Measurements from ENCODE around the gene INHA. TPM values are rescaled to one million over a fixed set of nuclear protein-coding genes. Genes with fewer than 3 reads are reported as not detected.

The INHA gene
- total RNA-seq, 2 experiments from 2014 or later, result not detected

DNA sequence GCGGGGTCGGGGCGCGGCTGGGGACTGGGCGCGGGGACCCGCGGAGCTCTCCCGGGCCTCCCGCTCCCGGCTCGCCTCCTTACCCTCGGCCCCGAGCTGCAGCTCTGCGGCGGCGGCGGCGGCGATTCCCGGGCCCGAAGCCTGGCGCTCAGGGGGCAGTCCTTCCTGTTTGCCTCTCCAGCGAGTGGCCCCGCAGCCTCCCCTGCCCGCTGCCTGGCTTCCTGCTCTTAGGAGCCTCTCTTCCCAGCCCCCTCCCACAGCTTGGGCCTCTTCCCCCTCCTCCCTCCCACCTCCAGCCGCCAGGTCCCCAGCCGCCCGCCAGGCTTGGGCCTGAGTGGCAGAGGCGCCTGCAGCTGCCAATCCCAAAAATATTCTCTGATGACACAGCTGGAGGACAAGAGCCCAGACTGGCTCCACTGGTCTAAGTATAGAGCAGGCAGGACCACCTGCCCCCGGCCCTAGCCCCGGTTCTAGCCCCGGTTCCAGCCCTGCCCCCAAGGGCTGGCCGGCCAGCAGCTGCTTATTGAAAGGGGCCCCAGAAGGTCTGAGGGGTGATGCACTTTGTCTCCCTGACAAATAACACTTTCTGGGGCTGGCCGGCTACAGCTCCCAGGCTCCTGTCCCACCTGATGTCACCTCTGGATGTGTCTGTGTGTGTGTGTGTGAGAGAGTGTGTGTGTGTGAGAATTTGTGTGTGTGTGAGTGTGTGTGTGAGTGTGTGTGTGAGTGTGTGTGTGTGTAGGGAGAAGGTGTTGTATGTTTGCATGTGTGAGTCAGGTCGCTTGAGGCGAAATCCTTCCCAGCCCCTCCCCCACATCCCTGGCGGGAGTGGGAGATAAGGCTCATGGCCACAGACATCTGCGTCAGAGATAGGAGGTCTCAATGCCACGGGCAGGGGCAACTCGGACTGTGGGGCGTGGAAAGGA lies 536 bp upstream of the INHA start, which contains the start of gene OBSL1:
Gene OBSL1, minus strand, starts transcription at position 229 of the 926 bp plus-strand sequence. CDS start 307 bp downstream, outside the sequence.
- Mint-ChIP-seq H3K27ac (no peak within 1 kb of the TSS), H3K27me3 (ENCODE audit: low read depth) (peaks cover 41% of the 10 kb centered on the region), H3K9me3 (no peaks in the 10 kb centered on the region), H3K36me3 (ENCODE audit: low read depth) (no peaks in the 10 kb centered on the region), H3K4me1 (ENCODE audit: low read depth) (no peaks in the 10 kb centered on the region), H3K4me3 (peak within 1 kb of the TSS; percentile 52)
- intact Hi-C loops (cut with micrococcal nuclease), result no loop called here
- DNase-seq, result no peak
- CTCF ChIA-PET, result interaction anchor here (0.7 to 1.4 kb wide), 3 partner anchors 13 to 168 kb away, joined by 3 to 6 read pairs (median 6); no protein-coding TSS in a partner anchor

GRCh38 chr2:219573166-219573565 lies 1.1 kb downstream of the INHA start:
- H3K27me3 Mint-ChIP-seq (ENCODE audit: low read depth), result peaks cover 36% of the 10 kb centered on the region

GRCh38 chr2:219574484-219575311 lies 2.6 kb downstream of the INHA start:
- intact Hi-C loops (cut with micrococcal nuclease), result no loop called here
- no peaks in the 10 kb centered on the region for H3K36me3 Mint-ChIP-seq (ENCODE audit: low read depth)
- no peak for DNase-seq
- CTCF ChIA-PET, result interaction anchor here (0.6 to 1.6 kb wide), 2 partner anchors 14 to 45 kb away, joined by 3 to 6 read pairs; no protein-coding TSS in a partner anchor
- H3K4me3 Mint-ChIP-seq, result no peak overlapping the region
- peaks cover 25% of the 10 kb centered on the region for H3K27me3 Mint-ChIP-seq (ENCODE audit: low read depth)
- no peaks in the 10 kb centered on the region for H3K9me3 Mint-ChIP-seq
- no peaks in the 10 kb centered on the region for H3K4me1 Mint-ChIP-seq (ENCODE audit: low read depth)
- no peak overlapping the region for H3K27ac Mint-ChIP-seq

More at GRCh38 chr2:219573166-219573565, 1.1 kb downstream of the INHA start:
- Mint-ChIP-seq H3K9me3 (no peaks in the 10 kb centered on the region), H3K36me3 (ENCODE audit: low read depth) (no peaks in the 10 kb centered on the region), H3K4me3 (no peak overlapping the region), H3K4me1 (ENCODE audit: low read depth) (no peaks in the 10 kb centered on the region), H3K27ac (no peak overlapping the region)
- DNase-seq, result no peak
- intact Hi-C loops (cut with micrococcal nuclease), result no loop called here
- CTCF ChIA-PET, result no interaction called here

DNA sequence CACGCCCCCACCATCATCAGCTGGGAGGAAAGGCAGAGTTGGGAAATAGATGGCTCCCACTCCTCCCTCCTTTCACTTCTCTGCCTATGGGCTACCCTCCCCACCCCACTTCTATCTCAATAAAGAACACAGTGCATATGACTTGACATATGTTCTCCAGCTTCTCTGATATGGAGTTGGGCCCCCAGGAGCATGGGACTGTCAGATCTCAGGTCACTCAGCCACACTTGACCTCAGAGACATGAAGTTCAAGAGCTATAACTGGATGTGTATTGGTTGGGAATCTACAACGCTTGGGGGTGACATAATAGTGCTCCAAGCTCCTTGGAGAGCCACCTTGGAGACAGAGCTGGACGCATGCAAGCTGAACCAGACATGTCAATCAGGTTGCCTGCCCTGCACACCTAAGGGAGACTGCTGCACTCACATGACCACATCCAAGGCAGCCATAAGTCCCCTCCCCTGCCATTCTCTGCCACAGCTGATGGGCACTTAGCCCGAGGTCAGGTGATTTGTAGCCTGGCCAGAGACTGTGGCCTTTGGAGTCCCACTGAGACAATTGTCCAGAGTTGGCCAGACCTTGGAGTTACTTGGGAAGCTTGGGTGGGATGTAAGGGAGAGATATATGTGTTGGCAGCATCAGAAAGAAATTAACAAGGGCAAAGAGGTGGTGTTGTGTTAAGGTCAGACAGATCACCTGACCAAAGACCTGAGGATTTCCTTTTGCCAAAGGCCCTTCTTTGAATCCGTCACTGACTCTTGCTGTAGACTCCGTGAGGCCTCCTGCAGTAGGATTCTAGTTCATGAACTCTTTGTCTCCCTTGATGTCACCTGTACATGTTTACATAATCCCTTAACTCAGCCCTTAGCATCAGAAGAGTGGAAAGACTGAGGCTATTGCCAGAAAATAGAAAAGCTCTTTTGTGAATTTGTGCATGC lies 3.7 kb downstream of the INHA start:
- Mint-ChIP-seq H3K4me3 (no peak overlapping the region), H3K27ac (no peak overlapping the region), H3K9me3 (no peaks in the 10 kb centered on the region), H3K36me3 (ENCODE audit: low read depth) (no peaks in the 10 kb centered on the region), H3K27me3 (ENCODE audit: low read depth) (peaks cover 19% of the 10 kb centered on the region), H3K4me1 (ENCODE audit: low read depth) (no peaks in the 10 kb centered on the region)
- intact Hi-C loops (cut with micrococcal nuclease), result no loop called here
- CTCF ChIA-PET, result interaction anchor here (1.6 kb wide), 1 partner anchor 16 kb away, joined by 6 read pairs; no protein-coding TSS in a partner anchor
- DNase-seq, result no peak

GRCh38 chr2:219576505-219577388 lies 4.6 kb downstream of the INHA start:
- no peak overlapping the region for H3K4me3 Mint-ChIP-seq

GRCh38 chr2:219578811-219579613 lies 6.9 kb downstream of the INHA start:
- intact Hi-C loops (cut with micrococcal nuclease), result no loop called here
- H3K27me3 Mint-ChIP-seq (ENCODE audit: low read depth), result peaks cover 6% of the 10 kb centered on the region
- H3K4me3 Mint-ChIP-seq, result no peak overlapping the region
- no peaks in the 10 kb centered on the region for H3K4me1 Mint-ChIP-seq (ENCODE audit: low read depth)
- no peak overlapping the region for H3K27ac Mint-ChIP-seq
- H3K9me3 Mint-ChIP-seq, result no peaks in the 10 kb centered on the region
- H3K36me3 Mint-ChIP-seq (ENCODE audit: low read depth), result no peaks in the 10 kb centered on the region
- no peak for DNase-seq
- CTCF ChIA-PET, result interaction anchor here (0.6 to 2.2 kb wide), 3 partner anchors 19 to 116 kb away, joined by 3 to 11 read pairs (median 3); no protein-coding TSS in a partner anchor

More at GRCh38 chr2:219576505-219577388, 4.6 kb downstream of the INHA start:
- Mint-ChIP-seq H3K36me3 (ENCODE audit: low read depth) (no peaks in the 10 kb centered on the region), H3K9me3 (no peaks in the 10 kb centered on the region), H3K4me1 (ENCODE audit: low read depth) (no peaks in the 10 kb centered on the region), H3K27ac (no peak overlapping the region), H3K27me3 (ENCODE audit: low read depth) (peaks cover 18% of the 10 kb centered on the region)
- CTCF ChIA-PET, result interaction anchor here (1.6 to 2.2 kb wide), 2 partner anchors 16 to 17 kb away, joined by 6 to 11 read pairs; no protein-coding TSS in a partner anchor
- intact Hi-C loops (cut with micrococcal nuclease), result no loop called here
- DNase-seq, result no peak

DNA sequence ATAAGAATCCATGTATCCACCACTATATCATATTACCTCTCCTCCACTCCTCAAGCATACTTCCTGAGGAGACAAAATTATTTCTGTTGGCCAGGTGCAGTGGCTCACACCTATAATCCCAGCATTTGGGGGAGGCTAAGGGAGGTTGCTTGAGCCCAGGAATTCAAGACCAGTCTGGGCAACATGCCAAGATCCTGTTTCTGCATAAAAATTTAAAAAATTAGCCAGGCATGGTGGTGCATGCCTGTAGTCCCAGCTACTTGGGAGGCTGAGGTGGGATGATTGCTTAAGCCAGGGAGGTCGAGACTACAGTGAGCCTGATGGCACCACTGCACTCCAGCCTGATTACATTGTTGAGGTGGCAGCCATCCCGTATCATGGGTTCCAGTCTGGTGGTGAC lies 9.2 kb downstream of the INHA start:
- H3K4me3 Mint-ChIP-seq, result no peak overlapping the region
- DNase-seq, result no peak
- intact Hi-C loops (cut with micrococcal nuclease), result no loop called here
- H3K27me3 Mint-ChIP-seq (ENCODE audit: low read depth), result peaks cover 2% of the 10 kb centered on the region
- H3K36me3 Mint-ChIP-seq (ENCODE audit: low read depth), result no peaks in the 10 kb centered on the region
- no peak overlapping the region for H3K27ac Mint-ChIP-seq
- no peaks in the 10 kb centered on the region for H3K4me1 Mint-ChIP-seq (ENCODE audit: low read depth)
- H3K9me3 Mint-ChIP-seq, result no peaks in the 10 kb centered on the region
- CTCF ChIA-PET, result no interaction called here

- CTCF ChIA-PET, result interaction anchor here (0.7 to 1.2 kb wide), 2 partner anchors 29 to 30 kb away, joined by 3 to 4 read pairs; no protein-coding TSS in a partner anchor
- Mint-ChIP-seq H3K9me3 (no peaks in the 10 kb centered on the region), H3K36me3 (ENCODE audit: low read depth) (no peaks in the 10 kb centered on the region), H3K4me1 (ENCODE audit: low read depth) (no peaks in the 10 kb centered on the region), H3K27ac (no peak overlapping the region), H3K27me3 (ENCODE audit: low read depth) (no peaks in the 10 kb centered on the region), H3K4me3 (no peak overlapping the region)
- DNase-seq, result no peak
- intact Hi-C loops (cut with micrococcal nuclease), result no loop called here
Observed at GRCh38 chr2:219591091-219591490, 19.0 kb downstream of the INHA start.

DNA sequence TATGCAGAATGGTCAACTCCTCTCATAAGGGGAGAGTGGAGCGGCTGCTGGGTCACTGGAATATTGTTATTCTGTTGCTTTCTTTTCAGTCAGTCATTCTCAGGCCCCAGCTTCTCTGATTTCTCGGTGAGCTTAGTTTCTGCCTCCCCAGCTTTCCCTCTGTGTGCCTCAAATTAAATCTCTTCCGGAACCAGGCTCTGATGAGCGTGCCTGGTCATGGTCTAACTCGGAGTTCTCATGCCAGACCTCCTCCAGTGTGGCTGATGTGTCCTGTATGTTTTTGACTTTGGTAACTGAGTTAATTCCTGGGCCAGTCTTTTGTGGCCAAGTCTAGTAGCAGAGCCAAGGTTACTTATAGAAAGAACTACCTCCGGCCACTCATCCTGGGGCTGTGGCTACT lies 20.6 kb downstream of the INHA start:
- no peak overlapping the region for H3K4me3 Mint-ChIP-seq
- no peak for DNase-seq
- peaks cover 3% of the 10 kb centered on the region for H3K4me1 Mint-ChIP-seq (ENCODE audit: low read depth)
- intact Hi-C loops (cut with micrococcal nuclease), result no loop called here
- H3K27ac Mint-ChIP-seq, result no peak overlapping the region
- H3K36me3 Mint-ChIP-seq (ENCODE audit: low read depth), result no peaks in the 10 kb centered on the region
- no peaks in the 10 kb centered on the region for H3K27me3 Mint-ChIP-seq (ENCODE audit: low read depth)
- CTCF ChIA-PET, result interaction anchor here (0.6 kb wide), 1 partner anchor 117 kb away, joined by 4 read pairs; no protein-coding TSS in a partner anchor
- H3K9me3 Mint-ChIP-seq, result no peaks in the 10 kb centered on the region

- intact Hi-C loops (cut with micrococcal nuclease), result no loop called here
- CTCF ChIA-PET, result interaction anchor here (0.6 to 1.0 kb wide), 2 partner anchors 52 to 117 kb away, joined by 4 to 8 read pairs; no protein-coding TSS in a partner anchor
- no peak overlapping the region for H3K27ac Mint-ChIP-seq
- no peak for DNase-seq
- H3K4me3 Mint-ChIP-seq, result no peak overlapping the region
- H3K4me1 Mint-ChIP-seq (ENCODE audit: low read depth), result peaks cover 3% of the 10 kb centered on the region
- H3K9me3 Mint-ChIP-seq, result no peaks in the 10 kb centered on the region
- no peaks in the 10 kb centered on the region for H3K36me3 Mint-ChIP-seq (ENCODE audit: low read depth)
- no peaks in the 10 kb centered on the region for H3K27me3 Mint-ChIP-seq (ENCODE audit: low read depth)
Observed at GRCh38 chr2:219593154-219593553, 21.0 kb downstream of the INHA start.
